ENCODE data around the gene SMCP. TPM values are rescaled to one million over a fixed set of nuclear protein-coding genes. Genes with fewer than 3 reads are reported as not detected.

Gene SMCP
- total RNA-seq, 1 donor from 2014 or later, result not detected

GRCh38 chr1:152886758-152887409 lies 8.8 kb downstream of the SMCP start:
- no peak for DNase-seq

- DNase-seq, result no peak
These were observed 10.0 kb downstream of the SMCP start for GRCh38 chr1:152888126-152888525.

- DNase-seq, result no peak
These were observed 20.9 kb downstream of the SMCP start for GRCh38 chr1:152899027-152899426.

- DNase-seq, result no peak
These were observed 21.8 kb downstream of the SMCP start for GRCh38 chr1:152899883-152900282.

GRCh38 chr1:152901631-152902030 lies 23.5 kb downstream of the SMCP start:
- DNase-seq, result no peak

GRCh38 chr1:152902636-152903035 lies 24.5 kb downstream of the SMCP start:
- DNase-seq, result no peak

- DNase-seq, result no peak
These were observed 26.7 kb downstream of the SMCP start for GRCh38 chr1:152904688-152905440.

- DNase-seq, result no peak
These were observed 28.0 kb downstream of the SMCP start for GRCh38 chr1:152906023-152906565.

- DNase-seq, result no peak
These were observed 29.8 kb downstream of the SMCP start, which contains the start of gene IVL for GRCh38 chr1:152907686-152908601. IVL (plus strand) TSS chr1:152908546; CDS start chr1:152909798, 1,252 bp downstream.

- no peak for DNase-seq
These were observed 31.1 kb downstream of the SMCP start for GRCh38 chr1:152909206-152909605.

- DNase-seq, result no peak
These were observed 34.3 kb downstream of the SMCP start for GRCh38 chr1:152912471-152912870.

- DNase-seq, result no peak
These were observed 34.8 kb downstream of the SMCP start for GRCh38 chr1:152912900-152913299.

GRCh38 chr1:152917794-152918193 lies 39.7 kb downstream of the SMCP start:
- DNase-seq, result no peak

GRCh38 chr1:152919071-152919470 lies 40.9 kb downstream of the SMCP start:
- DNase-seq, result no peak

- no peak for DNase-seq
These were observed 46.1 kb downstream of the SMCP start for GRCh38 chr1:152924191-152924590.

- DNase-seq, result no peak
These were observed 48.0 kb downstream of the SMCP start for GRCh38 chr1:152926091-152926490.

- DNase-seq, result no peak
These were observed 50.5 kb downstream of the SMCP start for GRCh38 chr1:152928671-152929070.

GRCh38 chr1:152932170-152932811 lies 54.2 kb downstream of the SMCP start:
- DNase-seq, result no peak

GRCh38 chr1:152933196-152933595 lies 55.1 kb downstream of the SMCP start:
- DNase-seq, result no peak
